ENCODE measurements around the gene GTSF1L.
A peak's percentile ranks its signal among the peaks of the same experiment; 100 is the strongest.

The GTSF1L gene

DNA sequence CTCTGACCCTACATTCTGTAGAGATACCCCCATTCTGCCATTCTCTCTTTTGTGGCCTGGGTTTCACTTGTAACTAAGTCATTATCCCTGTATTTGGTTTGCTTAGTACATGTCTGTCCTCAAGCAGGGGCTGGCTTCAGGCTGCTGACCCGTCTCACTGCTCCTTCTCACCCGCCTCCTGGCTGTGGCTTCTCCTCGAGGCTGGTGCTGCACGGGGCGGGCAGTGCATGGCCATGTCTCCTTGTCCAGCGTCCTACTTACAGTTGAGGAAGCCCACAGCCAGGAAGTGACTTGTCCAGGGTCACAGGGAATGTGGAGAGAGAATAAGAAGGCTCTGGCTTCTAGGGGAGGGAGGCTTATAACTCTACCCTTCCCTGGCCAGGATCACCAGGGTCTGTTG, 11.3 kb downstream of the GTSF1L start:
- DNase-seq: no peak

DNA sequence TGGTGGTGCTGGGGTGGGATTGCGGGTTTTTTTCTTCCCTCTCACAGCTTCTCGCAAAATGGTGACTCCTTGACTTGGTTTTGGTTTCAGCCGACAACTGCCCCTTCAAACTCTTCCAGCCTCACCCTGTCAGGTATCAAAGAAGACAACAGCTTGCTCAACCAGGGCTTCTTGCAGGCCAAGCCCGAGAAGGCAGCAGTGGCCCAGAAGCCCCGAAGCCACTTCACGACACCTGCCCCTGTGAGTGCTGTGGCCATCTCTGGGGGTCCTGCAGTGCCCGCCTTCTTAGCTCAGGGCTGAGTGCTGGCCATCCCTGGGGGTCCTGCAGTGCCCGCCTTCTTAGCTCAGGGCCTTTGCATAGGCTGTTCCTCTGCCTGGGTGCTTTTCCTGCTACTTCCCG, 11.8 kb downstream of the GTSF1L start:
- no peak for DNase-seq

DNA sequence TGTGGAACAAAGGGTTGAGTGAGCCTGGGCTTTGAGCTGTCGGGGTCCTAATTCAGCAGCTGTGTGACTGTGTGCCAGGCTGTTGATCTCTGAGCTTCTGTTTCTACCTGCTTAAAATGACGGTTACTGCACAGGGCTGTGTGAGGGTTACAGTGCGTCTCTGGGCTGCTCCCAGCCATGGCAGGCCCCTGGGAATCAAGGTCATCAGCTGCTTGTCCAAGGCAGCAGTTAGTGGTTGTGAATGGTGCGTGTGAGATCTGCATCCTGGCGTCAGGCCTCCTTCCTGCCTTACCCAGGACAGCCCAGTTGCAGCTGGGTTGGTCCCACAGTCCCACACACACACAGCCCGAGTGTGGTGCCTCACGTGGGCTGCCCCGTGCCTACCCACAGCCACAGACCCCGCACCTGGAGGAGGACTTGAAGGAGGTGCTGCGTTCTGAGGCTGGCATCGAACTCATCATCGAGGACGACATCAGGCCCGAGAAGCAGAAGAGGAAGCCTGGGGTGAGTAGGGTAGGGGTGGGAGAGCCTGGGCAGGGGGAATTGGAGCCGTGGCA, 15.6 kb downstream of the GTSF1L start:
- no peak for DNase-seq

DNA sequence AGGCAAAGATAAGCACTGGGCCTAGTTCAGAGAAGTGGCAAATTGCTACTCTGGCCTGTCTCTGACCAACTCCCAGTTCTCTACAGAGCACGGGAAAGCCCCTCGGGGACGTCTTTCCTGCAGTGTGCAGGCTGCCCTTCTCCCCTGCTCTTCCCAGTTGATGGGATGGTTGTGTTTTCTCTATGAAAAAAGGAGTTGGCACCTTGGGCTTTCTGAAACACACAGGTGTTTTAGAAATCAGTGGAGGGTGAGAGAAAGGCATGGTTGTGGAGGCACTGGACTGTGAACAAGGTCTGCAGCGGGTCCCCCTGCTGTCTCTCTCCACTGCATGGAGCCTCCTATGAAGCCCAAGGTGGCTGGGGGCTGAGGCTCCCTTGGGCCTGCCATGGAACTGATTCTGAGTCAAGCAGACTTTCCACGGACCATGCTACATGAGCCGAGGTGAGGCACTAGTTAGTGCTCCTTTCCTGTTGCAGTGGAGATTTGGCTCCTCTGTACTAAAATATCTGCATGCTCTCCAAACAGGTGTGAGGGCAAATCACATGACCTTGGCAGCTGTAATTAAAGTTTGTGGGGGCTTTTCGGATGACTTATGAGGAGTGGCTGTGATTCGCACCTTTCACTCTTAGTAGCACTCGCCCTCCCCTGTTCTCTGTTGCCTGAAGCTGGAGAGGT, 16.3 kb downstream of the GTSF1L start:
- no peak for DNase-seq

DNA sequence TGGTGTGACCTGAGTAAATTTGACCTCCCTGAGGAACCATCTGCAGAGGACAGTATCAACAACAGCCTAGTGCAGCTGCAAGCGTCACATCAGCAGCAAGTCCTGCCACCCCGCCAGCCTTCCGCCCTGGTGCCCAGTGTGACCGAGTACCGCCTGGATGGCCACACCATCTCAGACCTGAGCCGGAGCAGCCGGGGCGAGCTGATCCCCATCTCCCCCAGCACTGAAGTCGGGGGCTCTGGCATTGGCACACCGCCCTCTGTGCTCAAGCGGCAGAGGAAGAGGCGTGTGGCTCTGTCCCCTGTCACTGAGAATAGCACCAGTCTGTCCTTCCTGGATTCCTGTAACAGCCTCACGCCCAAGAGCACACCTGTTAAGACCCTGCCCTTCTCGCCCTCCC, 24.3 kb downstream of the GTSF1L start:
- DNase-seq: no peak

DNA sequence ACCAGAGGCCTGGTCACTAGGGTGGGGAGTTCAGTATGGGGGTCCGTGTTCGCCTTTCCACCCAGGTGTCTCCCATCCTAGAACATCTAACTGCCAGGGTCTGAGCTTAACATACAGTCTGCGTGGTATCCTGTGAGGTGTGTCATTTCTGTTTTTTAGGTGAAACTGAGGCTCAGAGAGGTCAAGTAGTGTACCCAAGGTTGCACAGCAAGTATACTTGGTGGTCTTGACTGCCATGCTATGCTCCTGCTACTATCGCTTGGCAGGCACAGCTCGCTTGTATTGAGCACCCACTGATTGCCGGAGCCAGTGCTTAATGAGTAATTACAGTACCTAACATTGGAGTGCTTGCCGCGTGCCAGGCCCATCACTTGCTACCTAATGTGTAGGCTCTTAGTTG, 26.2 kb downstream of the GTSF1L start:
- DNase-seq: no peak

DNA sequence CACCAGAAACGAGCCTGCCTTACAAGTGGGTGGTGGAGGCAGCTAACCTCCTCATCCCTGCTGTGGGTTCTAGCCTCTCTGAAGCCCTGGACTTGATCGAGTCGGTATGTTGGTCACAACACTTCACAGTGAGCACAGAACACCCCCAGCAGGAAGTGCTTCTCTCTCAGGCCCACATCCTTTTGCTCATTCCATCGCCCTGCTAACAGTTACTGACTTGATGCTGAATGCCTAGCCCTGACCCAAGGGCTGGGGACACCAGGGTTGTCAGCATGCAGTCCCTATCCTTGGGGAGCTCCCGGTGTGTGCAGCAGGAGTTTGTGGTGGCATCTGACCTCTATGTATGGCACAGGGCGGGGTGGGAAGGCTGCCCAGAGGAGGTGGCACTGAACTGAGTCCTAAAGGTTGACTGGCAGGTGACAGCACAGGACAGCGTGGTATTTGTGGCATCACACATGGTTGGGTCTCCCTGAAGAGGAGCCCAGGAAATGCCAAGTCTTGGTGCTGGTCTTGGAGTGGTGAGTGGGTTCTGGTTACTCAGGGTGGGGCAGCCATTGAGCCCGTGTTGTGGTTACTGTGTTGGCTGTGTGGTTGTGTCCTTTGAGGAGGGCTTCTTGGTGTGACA, 26.7 kb downstream of the GTSF1L start:
- DNase-seq: no peak

DNA sequence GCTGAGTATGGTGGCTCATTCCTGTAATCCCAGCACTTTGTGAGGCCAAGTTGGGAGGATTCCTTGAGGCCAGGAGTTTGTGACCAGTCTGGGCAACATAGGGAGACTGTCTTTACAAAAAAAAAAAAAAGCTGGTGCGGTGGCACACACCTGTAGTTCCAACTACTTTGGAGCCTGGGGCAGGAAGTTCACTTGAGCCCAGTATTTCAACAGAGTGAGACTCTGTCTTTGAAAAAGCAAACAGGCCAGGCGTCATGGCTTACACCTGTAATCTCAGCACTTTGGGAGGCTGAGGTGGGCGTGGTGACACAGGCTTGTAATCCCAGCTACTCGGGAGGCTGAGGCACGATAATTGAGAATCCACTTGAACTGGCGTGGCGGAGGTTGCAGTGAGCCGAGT, 31.2 kb downstream of the GTSF1L start:
- DNase-seq: no peak

DNA sequence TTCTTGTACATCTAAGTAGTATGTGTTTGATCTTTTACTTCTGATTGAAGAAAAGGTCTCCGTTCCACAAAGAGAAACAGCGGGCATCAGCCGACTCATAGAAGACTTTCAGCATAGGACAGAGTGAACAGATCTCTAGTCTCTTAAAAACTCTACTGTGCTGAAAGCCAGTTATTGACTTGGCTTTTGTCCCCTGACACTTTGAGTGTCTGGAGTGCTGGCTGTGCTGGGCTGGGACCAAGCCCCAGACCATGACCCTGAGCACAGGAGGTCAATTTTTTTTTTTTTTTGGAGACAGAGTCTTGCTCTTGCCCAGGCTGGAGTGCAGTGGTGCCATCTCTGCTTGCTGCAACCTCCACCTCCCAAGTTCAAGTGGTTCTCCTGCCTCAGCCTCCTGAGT, 32.0 kb downstream of the GTSF1L start:
- no peak for DNase-seq

DNA sequence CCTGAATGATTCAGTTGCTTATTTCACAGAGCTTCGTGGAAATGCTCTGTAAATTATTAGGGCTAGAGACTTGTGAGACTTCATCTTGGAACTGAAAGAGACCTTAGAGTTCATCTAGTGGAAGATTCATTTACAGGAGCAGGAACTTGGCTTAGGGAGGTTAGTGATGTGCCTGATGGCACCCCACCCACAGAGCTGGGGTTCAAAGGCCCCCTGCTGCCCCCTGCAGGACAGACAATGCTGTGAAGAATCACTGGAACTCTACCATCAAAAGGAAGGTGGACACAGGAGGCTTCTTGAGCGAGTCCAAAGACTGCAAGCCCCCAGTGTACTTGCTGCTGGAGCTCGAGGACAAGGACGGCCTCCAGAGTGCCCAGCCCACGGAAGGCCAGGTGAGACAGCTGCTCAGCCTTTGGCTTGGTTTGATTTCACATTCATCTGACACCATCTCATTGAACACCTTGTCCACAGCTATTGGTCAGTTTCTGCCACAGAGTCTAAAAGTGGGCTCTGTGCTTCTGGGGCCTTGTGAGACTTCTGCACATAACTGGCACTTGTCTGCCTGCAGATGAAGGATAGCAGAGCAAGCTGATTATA, 34.8 kb downstream of the GTSF1L start:
- DNase-seq: peak; percentile 64

DNA sequence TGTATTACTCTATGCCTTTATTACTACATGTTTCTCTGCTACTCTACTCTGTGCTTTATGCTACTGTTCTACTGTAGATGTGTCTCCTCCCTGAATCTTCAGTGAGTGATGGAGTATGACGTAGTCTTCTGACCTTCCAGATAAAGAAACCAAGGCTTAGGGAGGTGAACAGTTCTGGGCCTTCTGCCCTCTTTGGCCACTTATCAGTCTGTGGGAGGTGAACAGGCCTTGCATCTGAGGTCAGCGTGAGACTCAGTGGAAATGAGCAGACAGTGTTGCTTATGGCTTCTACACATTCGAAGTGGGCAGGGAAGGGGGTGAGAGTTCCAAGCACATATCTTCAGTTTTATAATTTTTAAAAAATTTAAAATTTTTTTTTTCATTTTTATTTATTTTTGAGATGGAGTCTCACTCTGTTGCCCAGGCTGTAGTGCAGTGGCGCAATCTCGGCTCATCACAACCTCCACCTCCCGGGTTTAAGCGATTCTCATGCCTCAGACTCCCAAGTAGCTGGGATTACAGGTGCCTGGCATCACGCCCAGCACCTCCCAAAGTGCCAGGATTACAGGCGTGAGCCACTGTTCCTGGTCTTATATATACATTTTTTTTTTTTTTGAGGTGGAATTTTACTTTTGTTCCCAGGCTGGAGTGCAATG, 35.7 kb downstream of the GTSF1L start:
- DNase-seq: no peak

DNA sequence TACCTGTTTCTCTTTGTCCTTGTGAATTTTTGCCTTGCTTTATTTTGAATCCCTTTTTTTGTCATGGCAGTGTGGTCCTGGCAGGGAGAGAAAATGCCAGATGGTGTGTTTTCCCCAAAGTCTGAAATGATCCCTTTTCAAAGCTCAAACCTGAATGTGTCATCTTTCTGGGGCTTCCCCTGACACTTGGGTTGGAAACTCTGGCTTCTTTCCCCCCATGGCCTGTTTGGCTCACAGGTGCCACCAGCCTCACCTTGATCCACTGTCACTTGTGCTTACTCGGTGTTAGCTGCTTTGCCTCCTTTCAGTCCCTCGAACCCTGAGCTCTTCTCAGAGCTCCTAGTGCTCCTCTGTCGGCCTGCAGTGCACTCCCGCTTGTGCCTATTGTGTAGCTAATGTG, 37.6 kb downstream of the GTSF1L start:
- no peak for DNase-seq

DNA sequence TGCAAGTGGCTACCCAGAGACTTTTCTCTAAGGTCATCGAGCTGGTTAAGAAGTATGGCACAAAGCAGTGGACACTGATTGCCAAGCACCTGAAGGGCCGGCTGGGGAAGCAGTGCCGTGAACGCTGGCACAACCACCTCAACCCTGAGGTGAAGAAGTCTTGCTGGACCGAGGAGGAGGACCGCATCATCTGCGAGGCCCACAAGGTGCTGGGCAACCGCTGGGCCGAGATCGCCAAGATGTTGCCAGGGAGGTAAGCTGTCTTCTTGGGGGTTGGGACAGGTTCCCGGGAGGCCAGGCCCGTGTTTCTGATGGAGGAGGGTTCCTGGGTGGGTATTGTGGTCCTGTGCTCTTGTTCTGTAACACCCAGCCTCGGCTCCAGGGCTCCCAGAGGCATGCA, 40.0 kb downstream of the GTSF1L start:
- no peak for DNase-seq

DNA sequence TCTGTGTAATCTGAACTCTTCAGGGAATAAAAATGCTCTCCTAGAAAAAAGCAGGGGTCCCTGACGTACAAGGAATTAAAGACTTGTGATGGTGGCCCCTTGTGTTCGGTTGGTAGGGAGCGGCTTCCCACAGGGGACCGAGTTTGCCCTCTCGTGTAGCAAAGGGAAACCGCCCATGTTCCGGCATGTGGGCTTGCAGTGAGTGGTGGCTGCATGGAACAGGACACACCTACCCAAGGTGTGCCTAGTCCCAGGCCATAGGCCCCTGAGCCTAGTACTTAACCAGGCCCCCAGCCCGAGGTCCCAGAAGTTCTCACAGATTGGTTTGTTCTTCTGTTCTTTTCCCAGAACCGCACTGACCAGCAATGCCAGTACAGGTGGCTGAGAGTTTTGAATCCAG, 44.4 kb downstream of the GTSF1L start:
- DNase-seq: no peak

DNA sequence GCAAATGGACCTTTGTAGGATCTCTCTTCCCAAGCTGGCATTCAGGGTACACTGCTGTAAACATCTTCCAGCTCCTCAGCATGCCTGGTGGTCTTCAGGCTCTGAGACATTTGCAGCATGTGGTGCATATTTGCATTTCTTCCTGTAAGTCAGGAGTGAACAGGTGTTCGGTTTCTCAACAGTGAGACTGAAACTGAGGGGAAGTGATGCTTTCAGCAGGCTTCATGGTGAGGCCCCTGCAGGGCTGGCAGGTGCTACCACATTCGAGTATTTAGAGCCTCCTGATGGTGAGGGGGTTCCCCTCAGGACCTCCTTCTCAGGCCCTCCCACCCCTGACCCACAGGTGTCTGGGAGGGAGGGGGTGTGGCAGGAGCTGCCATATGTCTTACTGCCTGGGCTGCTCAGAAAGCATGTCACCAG, 44.8 kb downstream of the GTSF1L start:
- DNase-seq: no peak

DNA sequence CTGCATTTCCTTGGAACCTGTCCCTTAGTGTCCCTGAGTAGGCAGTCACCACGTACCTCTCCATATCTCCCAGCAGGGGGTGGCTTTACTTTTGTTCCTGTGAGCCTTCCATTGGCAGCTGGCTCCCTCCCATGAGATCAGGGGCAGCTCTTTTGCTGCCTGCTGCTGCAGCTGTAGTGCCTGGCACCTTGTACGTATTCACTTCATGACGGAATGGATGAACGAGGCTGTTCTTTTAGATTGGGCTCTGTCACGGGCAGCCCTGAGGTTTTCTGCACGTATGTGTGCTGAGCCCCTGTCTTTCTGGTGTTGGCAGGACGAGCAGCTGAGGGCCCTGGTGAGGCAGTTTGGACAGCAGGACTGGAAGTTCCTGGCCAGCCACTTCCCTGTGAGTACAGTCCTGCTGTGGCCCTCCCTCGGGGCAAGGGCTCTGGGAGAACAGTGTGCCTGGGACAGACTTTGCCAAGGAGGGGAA, 45.3 kb downstream of the GTSF1L start:
- DNase-seq: no peak

DNA sequence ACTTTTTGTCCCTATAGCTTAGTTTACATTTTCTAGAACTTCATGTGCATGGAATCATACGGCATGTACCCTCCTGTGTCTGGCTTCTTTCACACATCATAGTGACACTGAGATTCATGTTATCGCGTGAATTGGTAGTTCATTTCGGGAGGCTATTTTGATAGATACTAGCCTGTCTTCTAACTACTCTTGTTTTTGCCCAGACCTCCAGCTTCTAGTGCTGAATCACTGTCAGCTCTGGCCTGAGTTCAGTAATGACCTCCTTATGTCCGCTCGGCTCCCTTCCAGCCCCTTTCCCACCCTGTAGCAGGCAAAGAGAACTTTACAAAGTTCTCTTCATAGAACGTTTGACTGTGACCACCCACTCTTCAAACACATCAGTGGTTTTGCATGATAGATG, 45.8 kb downstream of the GTSF1L start:
- DNase-seq: no peak

DNA sequence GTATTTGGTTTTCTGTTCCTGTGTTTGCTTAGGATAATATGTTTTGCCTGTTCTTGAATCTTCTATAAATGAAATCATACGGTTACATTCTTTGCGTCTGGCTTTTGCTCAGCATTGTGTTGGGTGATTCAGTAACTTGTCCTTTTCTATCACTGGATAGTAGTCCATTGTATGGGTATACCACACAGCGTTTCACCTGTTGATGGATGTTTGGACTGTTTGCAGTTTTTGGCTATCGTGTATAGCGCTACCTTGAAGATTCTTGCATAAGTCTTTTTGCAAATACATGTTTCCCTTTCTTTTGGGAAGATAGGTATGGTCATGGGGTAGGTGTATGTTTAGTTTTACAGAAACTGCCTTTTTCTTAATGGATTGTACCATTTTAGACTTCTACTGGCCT, 50.4 kb downstream of the GTSF1L start:
- DNase-seq: no peak
